ENCODE results near the gene OGDH. TPM values are rescaled to one million over a fixed set of nuclear protein-coding genes. Genes with fewer than 3 reads are reported as not detected.

Gene OGDH
- total and polyA plus RNA-seq, 4 donors: 39.0 to 142 (median 59.9) TPM

DNA sequence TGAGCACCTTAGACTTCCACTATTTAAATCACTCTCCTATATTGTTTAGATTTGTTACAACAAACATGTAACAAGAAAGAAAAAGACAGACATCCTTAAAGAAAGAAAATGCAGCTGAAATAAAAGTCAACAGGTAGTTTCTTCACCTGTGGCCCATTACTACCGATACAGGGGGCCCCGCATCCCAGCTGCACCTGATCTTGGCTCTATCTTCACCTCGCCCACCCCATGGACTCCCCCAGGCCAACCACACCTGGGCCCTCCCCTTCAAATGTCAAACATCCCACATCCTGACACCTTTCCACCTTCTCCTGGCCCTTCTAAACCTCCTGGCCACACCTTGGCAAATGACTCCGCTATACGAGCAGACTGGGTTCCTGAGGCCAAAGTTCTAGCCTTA is 39.7 kb upstream of the OGDH start:
- ATAC-seq (ENCODE audit: insufficient read depth, low FRiP score) (no peak), DNase-seq (no peak)
- H3K9ac ChIP-seq (ENCODE audit: insufficient read depth in 1 of 2, low read length in 2 of 2): no peak overlapping the region
- no peaks in the 10 kb centered on the region for H3K27me3 ChIP-seq (ENCODE audit: control insufficient read depth in 3 of 3, insufficient read depth in 3 of 3, low read length in 2 of 3)
- H3K4me1 ChIP-seq (ENCODE audit: control insufficient read depth in 5 of 5, insufficient read depth in 5 of 5, low read length in 5 of 5): no peaks in the 10 kb centered on the region
- no peaks in the 10 kb centered on the region for H3K9me3 ChIP-seq (ENCODE audit: control insufficient read depth in 4 of 4, insufficient read depth in 3 of 4, low read length in 3 of 4)
- WGBS, 2 donors: 95 to 98% methylated on average over 5 of the region's 5 CpGs
- peaks cover 33 to 68% (median 51%) of the 10 kb centered on the region in 4 donors for H3K36me3 ChIP-seq (ENCODE audit: control insufficient read depth in 4 of 4, insufficient read depth in 4 of 4, low read length in 4 of 4)
- TF ChIP-seq, protein P1, sequence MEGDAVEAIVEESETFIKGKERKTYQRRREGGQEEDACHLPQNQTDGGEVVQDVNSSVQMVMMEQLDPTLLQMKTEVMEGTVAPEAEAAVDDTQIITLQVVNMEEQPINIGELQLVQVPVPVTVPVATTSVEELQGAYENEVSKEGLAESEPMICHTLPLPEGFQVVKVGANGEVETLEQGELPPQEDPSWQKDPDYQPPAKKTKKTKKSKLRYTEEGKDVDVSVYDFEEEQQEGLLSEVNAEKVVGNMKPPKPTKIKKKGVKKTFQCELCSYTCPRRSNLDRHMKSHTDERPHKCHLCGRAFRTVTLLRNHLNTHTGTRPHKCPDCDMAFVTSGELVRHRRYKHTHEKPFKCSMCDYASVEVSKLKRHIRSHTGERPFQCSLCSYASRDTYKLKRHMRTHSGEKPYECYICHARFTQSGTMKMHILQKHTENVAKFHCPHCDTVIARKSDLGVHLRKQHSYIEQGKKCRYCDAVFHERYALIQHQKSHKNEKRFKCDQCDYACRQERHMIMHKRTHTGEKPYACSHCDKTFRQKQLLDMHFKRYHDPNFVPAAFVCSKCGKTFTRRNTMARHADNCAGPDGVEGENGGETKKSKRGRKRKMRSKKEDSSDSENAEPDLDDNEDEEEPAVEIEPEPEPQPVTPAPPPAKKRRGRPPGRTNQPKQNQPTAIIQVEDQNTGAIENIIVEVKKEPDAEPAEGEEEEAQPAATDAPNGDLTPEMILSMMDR (IDR thresholded peaks at IDR 0.05; ENCODE audit: control extremely low read depth, extremely low read depth): no peak
- H3K4me3 ChIP-seq: no peak overlapping the region
- no peak overlapping the region for H3K27ac ChIP-seq (ENCODE audit: low read depth in 1 of 2, low read length in 1 of 2)

DNA sequence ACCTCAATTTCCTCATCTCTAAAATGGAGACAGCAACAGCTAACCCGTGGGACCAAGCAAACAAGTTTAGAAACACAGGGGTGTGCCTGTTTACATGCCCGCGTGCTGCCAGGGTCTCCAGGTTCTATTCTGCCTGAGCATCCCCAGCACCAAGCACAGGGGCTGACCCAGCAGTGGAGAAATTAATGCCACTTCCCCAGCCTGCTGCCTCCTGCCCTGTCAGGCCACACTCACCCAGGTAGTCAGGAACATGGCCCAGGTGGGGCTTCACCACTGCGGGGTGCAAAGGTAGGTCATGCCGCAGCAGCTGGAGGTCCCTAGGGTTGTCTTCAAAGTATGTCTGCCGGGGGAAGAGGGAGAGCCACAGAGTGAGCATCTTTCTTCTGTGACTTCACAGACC is 38.5 kb upstream of the OGDH start:
- WGBS, 2 donors: 95 to 96% methylated on average over 6 of the region's 6 CpGs
- ATAC-seq (ENCODE audit: insufficient read depth, low FRiP score) (no peak), DNase-seq (no peak)
- no peaks in the 10 kb centered on the region for H3K27me3 ChIP-seq (ENCODE audit: control insufficient read depth in 3 of 3, insufficient read depth in 3 of 3, low read length in 2 of 3)
- H3K27ac ChIP-seq (ENCODE audit: low read depth in 1 of 2, low read length in 1 of 2): no peak overlapping the region
- peaks cover 40 to 72% (median 62%) of the 10 kb centered on the region in 4 donors for H3K36me3 ChIP-seq (ENCODE audit: control insufficient read depth in 4 of 4, insufficient read depth in 4 of 4, low read length in 4 of 4)
- H3K4me1 ChIP-seq (ENCODE audit: control insufficient read depth in 5 of 5, insufficient read depth in 5 of 5, low read length in 5 of 5): peaks cover 4 to 6% (median 5%) of the 10 kb centered on the region in 5 donors
- H3K4me3 ChIP-seq: no peak overlapping the region
- no peaks in the 10 kb centered on the region for H3K9me3 ChIP-seq (ENCODE audit: control insufficient read depth in 4 of 4, insufficient read depth in 3 of 4, low read length in 3 of 4)
- no peak overlapping the region for H3K9ac ChIP-seq (ENCODE audit: insufficient read depth in 1 of 2, low read length in 2 of 2)
- TF ChIP-seq, protein P1 (IDR thresholded peaks at IDR 0.05; ENCODE audit: control extremely low read depth, extremely low read depth): no peak

DNA sequence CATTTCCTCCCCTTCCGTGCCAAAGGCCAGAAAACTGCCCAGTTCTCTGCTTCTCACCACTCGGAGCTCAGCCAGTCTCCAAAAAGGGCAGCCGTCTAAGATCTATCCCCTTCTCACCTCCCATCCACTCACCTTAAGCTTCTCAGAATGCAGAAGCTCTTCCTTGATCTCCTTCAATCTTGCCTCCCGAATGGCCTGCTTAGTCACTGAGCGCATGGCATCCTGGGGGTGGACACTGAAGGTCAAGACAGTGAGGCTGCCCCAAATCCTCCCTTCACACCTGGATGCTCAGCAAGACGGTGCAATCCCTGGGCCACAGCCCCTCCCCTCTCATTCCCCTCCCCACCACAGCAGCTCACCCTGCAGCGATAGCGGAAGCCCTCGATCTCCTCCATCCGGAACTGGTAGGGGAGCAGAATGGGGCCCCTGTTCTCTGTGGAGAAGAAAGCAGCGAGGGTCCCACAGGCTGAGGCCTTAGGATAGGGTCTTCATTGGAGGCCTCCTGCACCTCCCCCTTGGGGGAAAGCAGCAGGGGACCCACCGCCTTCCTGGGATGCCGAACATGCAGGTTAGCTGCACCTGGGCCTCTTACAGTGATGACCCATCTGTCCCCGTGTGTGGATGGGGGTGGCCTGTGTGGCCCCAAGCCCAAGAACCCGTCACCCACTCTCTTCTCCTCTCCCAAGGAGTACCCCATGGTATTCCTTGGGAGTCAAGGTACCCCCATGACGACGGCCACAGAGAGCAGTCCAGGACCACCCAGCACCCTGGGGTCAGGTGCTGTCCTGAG is 37.5 kb upstream of the OGDH start:
- Histone ChIP-seq H3K4me1 (ENCODE audit: control insufficient read depth in 5 of 5, insufficient read depth in 5 of 5, low read length in 5 of 5) (peaks cover 5 to 10% (median 6%) of the 10 kb centered on the region in 5 donors), H3K4me3 (no peak overlapping the region), H3K27ac (ENCODE audit: low read depth in 1 of 2, low read length in 1 of 2) (no peak overlapping the region), H3K27me3 (ENCODE audit: control insufficient read depth in 3 of 3, insufficient read depth in 3 of 3, low read length in 2 of 3) (no peaks in the 10 kb centered on the region), H3K9me3 (ENCODE audit: control insufficient read depth in 4 of 4, insufficient read depth in 3 of 4, low read length in 3 of 4) (no peaks in the 10 kb centered on the region), H3K9ac (ENCODE audit: insufficient read depth in 1 of 2, low read length in 2 of 2) (no peak overlapping the region), H3K36me3 (ENCODE audit: control insufficient read depth in 4 of 4, insufficient read depth in 4 of 4, low read length in 4 of 4) (peaks cover 40 to 71% (median 62%) of the 10 kb centered on the region in 4 donors)
- DNase-seq: no peak
- TF ChIP-seq, protein P1 (IDR thresholded peaks at IDR 0.05; ENCODE audit: control extremely low read depth, extremely low read depth): no peak
- 95% methylated on average over 17 of the region's 17 CpGs for WGBS, 2 donors
- ATAC-seq (ENCODE audit: insufficient read depth, low FRiP score): no peak
